ENCODE data around the gene RUBCN.
"Not testable (repeated sequence)": the region's sequence is repeated elsewhere in the genome, so short reads cannot be mapped to it uniquely, and the experiment has no call there.

DNA sequence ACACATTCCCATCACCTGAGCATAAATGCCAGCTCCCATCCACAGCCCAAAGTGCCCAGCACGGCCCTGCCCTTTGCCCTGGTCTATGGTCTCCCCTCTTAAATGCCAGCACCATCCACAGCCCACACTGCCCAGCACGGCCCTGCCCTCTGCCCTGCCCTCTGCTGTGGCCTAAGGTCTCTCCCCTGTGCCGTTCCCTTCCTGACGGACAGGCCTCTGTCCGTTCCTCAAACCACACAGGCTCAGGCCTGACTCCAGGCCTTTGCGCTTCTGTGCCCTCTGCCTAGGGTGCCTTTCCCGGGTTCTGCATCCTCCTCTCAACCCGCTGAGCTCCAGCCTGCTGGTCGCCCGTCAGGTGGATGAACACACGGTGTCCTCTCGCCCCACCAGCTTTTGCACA is 90.4 kb downstream of the RUBCN start:
- TF ChIP-seq TCF4 (CRISPR knock-in tag; IDR thresholded peaks at IDR 0.05; ENCODE audit: borderline replicate concordance); ZFP30 (CRISPR knock-in tag; IDR thresholded peaks at IDR 0.05); CSDC2 (CRISPR knock-in tag; IDR thresholded peaks at IDR 0.05): not testable (repeated sequence)
